HUDEP-2 (cell line): ENCODE data around the gene KRTAP12-4.
"Not testable (repeated sequence)": the region's sequence is repeated elsewhere in the genome, so short reads cannot be mapped to it uniquely, and the experiment has no call there.

Source experiments
- DNase-seq, 76 experiments: peaks; one replicate each; lab custom pipeline; 2025; ENCODE audit not compliant: unreplicated experiment in 76 of 76; lab: John Stamatoyannopoulos, UW

The KRTAP12-4 gene

DNA sequence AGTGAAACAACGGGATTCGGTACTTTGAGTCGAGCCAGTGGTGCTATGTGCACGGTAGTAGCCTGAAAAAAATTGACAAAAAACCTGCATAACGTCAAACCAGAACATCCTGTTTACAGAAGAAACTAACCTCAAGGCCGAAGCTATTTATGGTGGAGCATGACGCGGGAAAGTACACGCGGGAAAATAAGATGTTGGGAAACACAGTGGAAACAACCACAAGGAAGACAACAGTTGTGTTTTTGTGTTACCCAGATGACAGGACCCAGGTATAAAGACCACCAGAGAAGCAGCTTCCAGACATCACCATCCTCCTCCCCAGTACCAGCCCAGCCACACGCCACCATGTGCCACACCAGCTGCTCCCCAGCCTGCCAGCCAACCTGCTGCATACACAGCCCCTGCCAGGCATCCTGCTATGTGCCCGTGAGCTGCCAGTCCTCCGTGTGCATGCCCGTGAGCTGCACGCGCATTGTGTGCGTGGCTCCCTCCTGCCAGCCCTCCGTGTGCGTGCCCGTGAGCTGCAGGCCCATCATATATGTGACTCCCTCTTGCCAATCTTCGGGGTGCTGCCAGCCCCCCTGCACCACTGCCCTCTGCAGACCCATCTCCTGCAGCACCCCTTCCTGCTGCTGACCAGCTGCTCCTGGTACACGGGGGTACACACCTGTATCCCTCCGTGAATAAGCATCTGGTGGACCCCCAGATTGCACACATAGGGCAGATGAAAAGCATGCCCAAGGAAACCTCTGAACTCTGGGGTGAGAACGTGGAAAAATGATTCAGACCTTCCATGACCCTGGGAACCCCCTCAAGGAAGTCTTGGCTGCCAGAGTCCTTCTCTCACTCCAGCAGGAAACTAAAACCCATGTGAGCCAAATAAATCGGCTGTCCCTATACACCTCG lies 3.4 kb upstream of the KRTAP12-4 start, which contains the start of gene KRTAP12-3:
Gene KRTAP12-3 (plus strand): TSS at position 298 of the 906 bp plus-strand sequence. CDS start 48 bp downstream, at position 346.
- DNase-seq: no peak

DNA sequence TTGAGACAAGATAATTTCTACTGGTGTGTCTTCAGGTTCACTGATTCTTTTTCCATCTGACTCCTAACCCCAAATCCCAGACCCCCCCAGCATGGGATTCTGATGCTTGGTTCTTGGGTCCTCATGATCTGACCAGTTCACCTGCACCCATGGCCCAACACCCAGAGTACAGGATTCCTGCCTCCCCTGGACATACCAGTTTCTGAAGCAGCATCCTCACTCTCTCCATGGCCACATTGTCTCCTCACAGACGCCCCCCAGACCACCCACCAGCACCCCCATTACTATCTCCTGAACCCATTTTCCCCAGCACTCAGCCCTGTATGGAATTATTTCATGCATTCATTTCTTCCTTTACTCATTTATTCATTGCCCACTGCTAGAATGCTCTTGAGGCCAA lies 2.4 kb upstream of the KRTAP12-4 start:
- DNase-seq: no peak

DNA sequence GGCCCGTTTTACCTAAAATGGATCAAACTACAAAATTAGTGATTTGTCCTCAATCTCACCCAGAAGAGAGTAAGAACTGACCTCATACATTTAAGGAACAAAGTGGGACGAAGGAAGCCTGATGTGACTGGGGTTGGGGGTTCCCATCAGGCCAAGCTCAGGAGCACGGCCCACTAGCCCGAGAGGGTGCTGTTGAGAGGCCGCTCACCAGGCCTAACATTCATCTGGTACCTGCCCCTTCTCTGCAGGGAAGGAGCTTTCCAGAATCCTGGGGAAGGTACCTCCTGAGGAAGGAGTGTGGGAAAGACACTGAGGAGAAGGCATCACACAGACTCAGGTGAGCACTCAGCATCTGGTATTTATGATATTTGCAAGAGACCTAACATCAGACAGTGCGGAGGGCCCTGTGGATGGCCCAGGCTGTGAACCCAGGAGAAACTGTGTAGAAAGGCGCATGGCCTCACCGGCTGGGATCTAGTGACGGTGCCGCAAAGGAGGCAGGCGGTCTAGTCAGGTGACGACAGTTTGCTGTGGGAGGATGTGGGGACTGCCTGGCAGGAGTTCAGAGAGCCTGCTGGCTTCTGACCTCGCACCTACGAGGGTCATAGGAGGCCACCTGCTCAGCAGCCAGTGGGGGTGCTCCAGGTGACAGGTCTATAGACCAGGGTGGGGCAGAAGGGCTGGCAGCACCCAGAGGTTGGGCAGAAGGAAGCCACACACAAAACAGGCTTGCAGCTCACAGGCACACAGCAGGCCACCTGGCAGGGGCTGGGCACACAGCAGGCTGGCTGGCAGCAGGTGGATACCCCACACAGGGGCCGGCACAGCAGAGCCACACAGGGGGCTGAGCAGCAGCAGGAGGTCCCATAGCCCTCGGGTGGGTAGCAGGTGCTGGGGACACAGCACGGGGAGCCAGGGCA lies 543 bp downstream of the KRTAP12-4 start:
- no peak for DNase-seq

DNA sequence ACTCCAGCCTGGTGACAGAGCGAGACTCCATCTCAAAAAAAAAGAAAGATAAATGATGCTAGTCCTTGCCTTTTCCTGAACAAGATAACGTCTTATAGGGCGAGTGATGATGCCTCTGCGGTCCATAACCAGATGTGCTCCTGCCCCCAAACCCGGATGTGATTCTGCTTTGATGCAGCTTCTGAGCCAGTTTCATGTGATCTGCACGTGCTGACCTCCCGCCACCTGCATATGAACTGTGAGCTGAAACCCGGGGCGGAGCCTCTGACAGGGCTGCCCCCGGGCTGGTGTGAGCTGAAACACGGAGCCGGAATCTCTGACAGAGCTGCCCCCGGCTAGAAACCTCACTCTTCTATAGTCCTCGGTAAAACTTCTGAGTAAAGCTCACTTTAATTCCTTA lies 1.3 kb downstream of the KRTAP12-4 start:
- no peak for DNase-seq

DNA sequence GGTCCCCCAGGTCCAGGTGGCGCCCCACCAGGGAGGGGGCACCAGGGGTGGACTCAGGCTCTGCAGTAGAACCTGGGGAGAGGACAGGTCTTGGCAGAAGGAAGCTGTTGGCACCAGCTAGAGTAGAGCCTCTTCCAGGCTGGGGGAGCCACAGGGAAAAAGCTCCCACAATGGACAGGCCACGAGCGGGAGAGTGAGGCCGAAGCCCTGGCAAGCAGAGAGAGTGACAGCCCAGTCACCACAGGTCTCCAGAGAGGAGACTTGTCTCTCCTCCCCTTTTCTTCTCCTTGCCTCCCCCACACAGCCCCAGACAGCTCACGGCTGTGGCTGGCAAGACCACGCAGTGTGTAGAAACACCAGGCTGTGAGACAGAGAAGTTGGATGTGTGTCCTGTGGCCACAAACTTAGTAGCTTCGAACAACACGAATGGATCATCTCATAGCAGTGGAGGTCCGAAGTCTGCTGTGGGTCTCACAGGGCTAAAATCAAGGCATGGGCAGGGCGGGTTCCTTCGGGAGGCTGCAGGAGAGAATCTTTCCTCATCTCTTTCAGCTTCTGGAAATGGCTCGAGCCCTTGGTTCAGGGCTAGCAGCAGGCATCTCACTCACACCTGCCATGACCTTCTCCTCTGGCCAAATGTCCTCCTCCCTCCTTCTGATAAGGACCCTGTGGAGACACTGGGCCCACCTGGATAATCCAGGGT lies 3.3 kb downstream of the KRTAP12-4 start:
- DNase-seq: no peak

DNA sequence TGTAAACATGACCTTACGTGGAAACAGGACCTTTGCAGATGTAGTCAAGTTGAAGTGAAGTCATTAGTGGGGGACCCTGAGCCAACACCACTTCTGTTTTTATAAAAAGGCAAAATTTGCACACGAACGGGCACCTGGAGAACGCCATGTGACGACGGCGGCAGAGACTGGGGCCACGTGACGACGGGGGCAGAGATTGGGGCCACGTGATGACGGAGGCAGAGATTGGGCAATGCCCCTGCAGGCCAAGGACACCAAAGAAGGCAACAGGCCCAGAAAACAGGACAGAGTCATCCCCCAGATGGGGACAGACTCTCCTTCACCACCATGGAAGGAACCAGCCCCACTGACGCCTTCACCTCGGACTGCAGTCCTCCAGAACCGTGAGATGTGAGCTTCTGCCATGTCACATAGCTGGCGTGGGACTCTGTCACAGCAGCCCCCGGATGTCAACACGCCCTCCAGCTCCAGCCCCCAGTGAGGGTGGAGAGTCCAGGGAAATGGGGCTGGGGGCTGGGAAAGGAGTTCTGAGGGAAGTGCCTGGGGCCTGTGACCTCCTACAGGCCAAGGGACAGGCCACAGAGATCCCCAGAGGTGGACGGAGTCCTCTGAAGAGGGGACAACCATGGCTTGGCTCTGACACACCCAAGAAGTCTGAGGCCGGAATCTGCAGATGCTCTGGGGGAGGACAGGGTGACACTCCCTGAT lies 4.0 kb downstream of the KRTAP12-4 start:
- no peak for DNase-seq

DNA sequence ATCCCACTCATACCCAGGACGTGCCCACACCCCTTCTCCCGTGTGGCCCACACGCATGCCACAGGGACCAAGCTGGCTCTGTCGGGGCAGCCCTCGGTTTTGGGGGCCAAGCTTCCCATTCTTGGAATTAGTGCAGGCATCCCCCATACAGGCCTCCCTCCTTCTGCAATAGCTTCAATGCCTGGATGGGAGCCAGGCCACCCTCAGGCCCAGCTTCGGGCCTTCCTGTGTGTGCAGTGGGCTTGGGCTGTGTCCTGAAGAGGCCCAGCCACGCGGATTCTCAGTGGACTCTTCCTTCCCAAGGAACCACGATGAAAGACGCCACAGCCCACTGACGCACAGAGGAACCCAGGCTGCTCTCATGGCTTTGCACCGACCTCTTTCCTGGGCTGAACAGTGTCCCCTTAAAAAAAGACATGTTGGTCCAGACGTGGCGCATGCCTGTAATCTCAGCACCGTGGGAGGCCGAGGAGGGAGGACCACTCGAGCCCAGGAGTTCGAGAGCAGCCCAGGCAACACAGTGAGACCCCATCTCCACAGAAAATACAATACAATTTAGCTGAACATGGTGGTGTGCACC lies 4.8 kb downstream of the KRTAP12-4 start:
- no peak for DNase-seq

DNA sequence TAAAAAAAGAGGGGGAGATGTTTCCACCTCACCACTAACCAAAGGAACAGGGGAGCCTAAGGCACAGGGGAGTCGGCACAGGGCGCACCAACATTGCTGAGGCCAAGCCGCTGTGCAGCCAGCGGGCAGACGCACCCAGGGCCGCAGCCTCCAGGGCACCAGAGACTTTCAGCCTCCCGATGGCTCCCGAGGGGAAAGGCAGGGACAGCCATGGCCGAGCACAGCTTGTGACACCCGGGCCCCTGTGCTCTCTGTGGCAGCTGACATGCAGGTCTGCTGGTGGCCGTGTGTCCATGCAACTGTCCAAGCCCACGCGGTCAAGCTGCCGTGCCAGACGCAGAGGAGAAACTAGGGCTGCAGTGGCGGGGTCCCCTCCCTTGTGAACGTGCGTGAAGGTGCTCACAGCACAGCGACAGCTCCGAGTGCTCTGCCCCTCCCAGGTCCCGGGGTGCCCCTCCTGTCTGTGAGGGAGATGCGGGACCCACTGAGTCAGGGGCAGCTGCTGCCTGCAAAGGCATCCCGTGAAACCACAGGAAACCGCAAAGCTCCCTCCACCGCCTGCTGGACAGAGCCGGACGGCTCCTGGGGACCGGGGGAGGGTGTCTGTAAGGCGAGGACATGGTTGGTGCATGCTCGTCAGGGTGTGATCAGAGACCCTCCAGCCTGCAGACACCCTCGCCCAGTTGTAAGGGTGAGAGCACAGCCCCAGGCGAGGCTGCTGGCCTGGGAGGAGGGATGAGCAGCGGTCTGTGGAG lies 5.7 kb downstream of the KRTAP12-4 start:
- no peak for DNase-seq

DNA sequence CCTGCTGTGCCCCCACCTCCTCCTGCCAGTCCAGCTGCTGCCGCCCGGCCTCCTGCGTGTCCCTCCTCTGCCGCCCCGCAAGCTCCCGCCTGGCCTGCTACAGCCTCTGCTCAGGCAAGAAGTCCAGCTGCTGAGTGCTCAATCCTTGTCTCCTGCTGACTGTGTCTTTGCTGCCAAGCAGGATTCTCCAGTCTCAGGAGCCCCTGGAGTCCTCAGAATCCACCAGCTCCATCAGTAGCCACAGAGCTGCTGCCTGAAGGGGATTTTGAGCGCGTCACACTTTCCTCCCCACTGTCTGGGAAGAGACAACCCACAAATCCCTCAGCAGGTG lies 7.3 kb downstream of the KRTAP12-4 start:
- DNase-seq: no peak

DNA sequence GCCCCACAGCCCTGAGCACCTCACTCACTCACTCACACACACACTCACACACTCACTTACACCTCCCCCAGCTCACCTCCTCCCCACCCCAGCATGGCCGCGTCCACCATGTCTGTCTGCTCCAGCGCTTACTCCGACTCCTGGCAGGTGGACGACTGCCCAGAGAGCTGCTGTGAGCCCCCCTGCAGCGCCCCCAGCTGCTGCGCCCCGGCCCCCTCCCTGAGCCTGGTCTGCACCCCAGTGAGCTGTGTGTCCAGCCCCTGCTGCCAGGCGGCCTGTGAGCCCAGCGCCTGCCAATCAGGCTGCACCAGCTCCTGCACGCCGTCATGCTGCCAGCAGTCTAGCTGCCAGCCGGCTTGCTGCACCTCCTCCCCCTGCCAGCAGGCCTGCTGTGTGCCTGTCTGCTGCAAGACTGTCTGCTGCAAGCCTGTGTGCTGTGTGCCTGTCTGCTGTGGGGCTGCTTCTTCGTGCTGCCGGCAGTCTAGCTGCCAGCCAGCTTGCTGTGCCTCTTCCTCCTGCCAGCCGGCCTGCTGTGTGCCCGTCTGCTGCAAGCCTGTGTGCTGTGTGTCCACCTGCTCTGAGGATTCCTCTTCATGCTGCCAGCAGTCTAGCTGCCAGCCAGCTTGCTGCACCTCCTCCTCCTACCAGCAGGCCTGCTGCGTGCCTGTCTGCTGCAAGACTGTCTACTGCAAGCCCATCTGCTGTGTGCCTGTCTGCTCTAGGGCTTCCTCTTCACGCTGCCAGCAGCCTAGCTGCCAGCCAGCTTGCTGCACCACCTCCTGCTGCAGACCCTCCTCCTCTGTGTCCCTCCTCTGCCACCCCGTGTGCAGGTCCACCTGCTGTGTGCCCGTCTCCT lies 7.9 kb downstream of the KRTAP12-4 start, which contains the start of gene KRTAP10-11:
Gene KRTAP10-11 (plus strand): TSS at position 49 of the 856 bp plus-strand sequence. CDS start 45 bp downstream, at position 94.
- not testable (repeated sequence) for DNase-seq

DNA sequence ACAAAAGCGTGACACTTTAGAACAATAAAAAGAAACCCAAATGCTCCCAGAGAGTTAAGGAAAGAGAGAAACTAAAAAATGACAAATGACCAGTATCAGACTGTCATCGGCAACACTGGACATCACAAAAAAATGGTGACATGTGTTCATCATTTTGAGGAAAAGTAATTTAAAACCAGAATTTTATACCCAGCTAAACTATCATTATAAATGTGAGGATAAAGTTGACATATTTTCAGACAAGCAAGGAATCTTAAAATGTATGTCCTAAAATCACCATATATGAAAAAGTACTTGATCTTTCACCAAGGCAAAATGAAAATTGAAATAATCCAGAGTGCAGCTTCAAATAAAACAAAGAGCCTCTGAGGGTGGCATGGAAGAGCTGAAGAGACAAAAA lies 9.6 kb downstream of the KRTAP12-4 start:
- no peak for DNase-seq

DNA sequence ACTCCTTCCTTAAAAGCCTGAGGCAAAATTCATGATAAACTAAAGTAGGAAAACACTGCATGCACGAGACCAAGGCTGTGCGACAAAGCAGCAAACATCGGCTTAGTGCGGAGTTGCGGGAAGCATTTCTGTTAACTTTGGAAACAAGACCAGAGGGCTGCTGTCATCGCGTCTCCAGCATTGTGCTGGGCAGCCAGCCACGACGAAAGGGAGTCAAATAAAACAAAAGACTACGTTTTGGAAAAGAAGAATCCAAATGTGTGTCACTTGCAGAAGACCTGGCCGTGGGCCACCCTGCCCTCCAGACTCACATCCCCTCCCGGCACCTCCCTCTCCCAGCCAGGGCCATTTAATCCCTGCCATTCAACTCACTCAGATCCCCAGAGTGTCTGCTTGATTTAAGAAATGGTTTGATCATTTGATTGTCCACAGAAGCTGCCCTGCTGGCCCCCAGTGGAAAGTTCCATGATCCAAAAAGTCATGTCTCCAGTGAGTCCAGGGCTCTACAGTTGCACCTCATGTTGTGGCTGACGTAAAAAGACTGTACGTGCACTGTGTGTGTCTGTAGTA lies 10.6 kb downstream of the KRTAP12-4 start:
- no peak for DNase-seq

DNA sequence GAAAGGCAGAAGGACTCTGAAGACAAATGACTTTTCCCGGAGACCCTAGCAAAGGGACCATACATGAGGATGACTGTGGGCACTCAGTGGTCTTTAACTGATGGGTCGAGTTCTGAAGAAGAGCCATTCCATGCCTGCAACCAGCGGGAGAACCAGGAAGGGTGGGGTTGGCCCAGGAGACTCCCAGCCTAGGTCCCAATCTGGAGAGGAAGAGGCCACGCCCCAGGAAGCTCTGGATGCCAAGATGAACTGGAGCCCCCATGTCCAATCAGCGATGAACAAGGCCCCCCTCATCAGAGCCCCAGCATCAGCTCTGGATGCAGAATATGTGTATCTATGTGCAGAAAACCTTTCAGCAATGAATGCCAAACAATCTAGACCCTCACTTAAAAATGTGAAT lies 13.7 kb downstream of the KRTAP12-4 start:
- DNase-seq: no peak

DNA sequence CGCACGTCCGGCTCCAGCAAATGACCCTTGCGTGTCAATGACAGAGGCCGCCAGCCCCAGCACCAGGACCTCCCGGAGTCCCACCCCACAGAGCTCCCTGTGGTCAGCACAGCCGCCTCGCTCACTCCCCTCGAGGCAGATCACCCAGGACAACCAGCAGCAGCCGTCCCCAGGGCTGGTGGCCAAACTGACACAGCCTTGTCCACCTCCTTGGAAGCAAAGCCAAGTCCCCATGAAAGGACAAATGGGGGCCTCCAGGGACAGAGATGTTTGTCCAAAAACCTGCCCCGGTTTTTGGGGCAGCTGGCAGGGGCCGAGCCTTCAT lies 15.2 kb downstream of the KRTAP12-4 start:
- no peak for DNase-seq

DNA sequence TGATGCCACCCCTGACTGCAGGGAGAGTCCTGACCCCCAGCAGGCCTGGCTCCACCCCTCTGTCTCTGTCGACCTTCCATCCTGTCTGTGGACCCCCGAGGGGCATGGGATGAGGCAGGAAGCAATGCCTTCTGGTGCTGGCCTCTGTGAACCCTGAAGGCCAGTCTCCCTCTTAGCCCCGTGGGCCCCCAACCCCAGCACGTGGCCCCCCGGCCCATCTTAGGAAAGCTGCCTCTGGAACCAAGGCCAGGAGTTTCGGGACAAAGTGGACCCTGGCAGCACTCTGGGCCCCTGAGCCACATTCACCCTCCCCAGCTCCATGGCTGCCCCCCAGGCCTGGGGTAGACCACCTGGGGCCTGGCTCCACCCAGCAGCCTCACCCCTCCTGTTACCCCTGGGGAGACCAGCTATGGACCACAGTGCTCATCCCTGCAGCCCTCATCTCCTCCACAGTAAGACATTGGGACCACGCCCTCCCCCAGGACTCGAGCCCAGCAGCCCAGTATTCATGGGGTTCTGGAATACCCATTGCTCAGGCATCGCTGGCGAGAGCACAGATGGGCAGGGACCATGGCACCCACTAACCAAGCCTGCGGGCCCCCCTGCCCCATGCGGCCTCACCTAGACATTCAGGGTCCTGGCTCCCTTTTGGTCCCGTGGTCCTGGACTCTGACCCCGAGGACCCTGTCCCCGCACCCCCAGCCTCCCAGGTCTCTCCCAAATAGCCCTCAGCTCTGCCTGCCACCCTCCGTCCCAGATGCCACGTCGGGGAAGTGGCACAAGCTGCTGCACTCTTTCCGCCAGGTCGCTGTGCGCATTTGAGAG lies 15.7 kb downstream of the KRTAP12-4 start:
- not testable (repeated sequence) for DNase-seq

DNA sequence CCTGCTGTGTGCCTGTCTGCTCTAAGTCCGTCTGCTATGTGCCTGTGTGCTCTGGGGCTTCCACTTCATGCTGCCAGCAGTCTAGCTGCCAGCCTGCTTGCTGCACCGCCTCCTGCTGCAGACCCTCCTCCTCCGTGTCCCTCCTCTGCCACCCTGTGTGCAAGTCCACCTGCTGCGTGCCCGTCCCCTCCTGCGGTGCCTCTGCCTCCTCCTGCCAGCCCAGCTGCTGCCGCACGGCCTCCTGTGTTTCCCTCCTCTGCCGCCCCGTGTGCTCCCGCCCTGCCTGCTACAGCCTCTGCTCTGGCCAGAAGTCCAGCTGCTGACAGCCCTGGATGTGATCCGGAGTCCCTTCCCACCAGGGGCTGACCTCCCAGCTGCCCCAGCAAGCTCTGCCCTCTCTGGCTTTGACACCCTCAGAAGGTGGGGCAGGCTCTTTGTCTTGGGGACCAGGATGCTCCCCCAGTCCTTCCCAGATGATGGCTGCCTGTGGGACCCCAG lies 16.6 kb downstream of the KRTAP12-4 start:
- DNase-seq: not testable (repeated sequence)
